Heart left ventricle (tissue), 13 donors: ENCODE measurements around the gene CAV1.

Experiments used
- CTCF ChIP-seq, 12 donors: fragments of 200-600 bp; sonication (generic) in 4 of 12; IDR thresholded peaks; one replicate each; pipeline versions ENCODE4 v1.5.0 to v1.8.0; 2018 to 2022; ENCODE audit warnings: antibody characterized with exemption in 12 of 12, mild to moderate bottlenecking in 5 of 12
- POLR2A ChIP-seq, 2 donors: fragments of 450-650 bp; IDR thresholded peaks; one replicate each; pipeline ENCODE4 v1.6.1; 2017; ENCODE audit warnings: antibody characterized with exemption in 2 of 2, mild to moderate bottlenecking in 2 of 2, moderate library complexity in 2 of 2
- donor health status: ischemic (EF 13 %, LVEDD 7.1; RV severe dilation, severe dysfunction).
- donor health status: DM: no; HTN: yes; CAD: no.
- donor health status: DM: no; HTN: no; CAD: no.
- donor health status: ischemic (EF 25% LVEDD 6.9; RV normal size, moderate dysfunction).
- donor health status: ischemic (EF 25% LVEDD 5.7; RV mildly dilated, moderate dysfunction).
- donor health status: ischemic (EF 35%, LVEDD 5.7; RV mildly dilated, moderate dysfunction).
- donor health status: nonischemic (EF 11% LVEDD 7.7; RV severe dilation, severe dysfunction).
- donor health status: DM: yes; HTN: yes; CAD: no.
- donor health status: PGD.
- donor health status: ischemic (EF 29% LVEDD 5.4; RV normal size, mild dysfunction).
- donor health status: nonischemic (EF 23%, LVEDD 6.1; RV moderate dilation, normal function).

DNA sequence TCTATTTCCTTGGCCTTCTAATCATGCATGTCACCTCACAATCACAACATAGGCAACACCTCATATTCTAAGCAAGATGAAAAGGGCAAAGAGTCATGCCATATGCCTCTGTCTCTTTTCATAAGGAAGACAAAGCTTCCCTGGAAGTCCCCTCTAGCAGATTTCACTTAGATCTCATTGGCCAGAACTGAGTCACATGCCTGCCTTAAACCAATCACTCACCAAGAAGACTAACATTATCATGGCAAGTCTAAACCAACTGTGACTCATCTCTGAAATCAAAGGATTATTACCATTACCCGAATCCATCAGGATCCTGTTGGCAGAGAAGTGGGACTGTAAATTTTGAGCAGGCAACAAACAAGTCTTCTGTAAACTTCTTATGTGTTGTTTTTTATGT is 27.8 kb downstream of the CAV1 start:
- TF ChIP-seq CTCF (IDR thresholded peaks at IDR 0.05) (no peak), POLR2A (IDR thresholded peaks at IDR 0.05) (no peak)
